Type B pancreatic cell (in vitro differentiated cells): ENCODE data around the gene ZNF490. TPM values are rescaled to one million over a fixed set of nuclear protein-coding genes. Genes with fewer than 3 reads are reported as not detected.
"Not testable (repeated sequence)": the region's sequence is repeated elsewhere in the genome, so short reads cannot be mapped to it uniquely, and the experiment has no call there.

Experiments
- DNase-seq: peaks from one replicate; pipeline ENCODE4 v3.0.0; 2021; ENCODE audit warnings: mixed read lengths; ENCODE audit not compliant: unreplicated experiment; ENCODE audit errors: extremely low spot score
- H3K27ac Mint-ChIP-seq: 2 replicates; pipeline ENCODE4 v1.8.0; 2021; ENCODE audit warnings: mild to moderate bottlenecking, mixed read lengths
- H3K27me3 Mint-ChIP-seq: 2 replicates; pipeline ENCODE4 v1.8.0; 2021; ENCODE audit warnings: mixed read lengths
- H3K36me3 Mint-ChIP-seq: 2 replicates; pipeline ENCODE4 v1.8.0; 2021; ENCODE audit warnings: mixed read lengths
- H3K4me1 Mint-ChIP-seq: one replicate; pipeline ENCODE4 v1.8.0; 2021; ENCODE audit warnings: mixed read lengths; ENCODE audit not compliant: unreplicated experiment
- H3K4me3 Mint-ChIP-seq: 2 replicates; pipeline ENCODE4 v1.8.0; 2021; ENCODE audit warnings: mild to moderate bottlenecking, mixed read lengths
- H3K9me3 Mint-ChIP-seq: 2 replicates; pipeline ENCODE4 v1.8.0; 2021; ENCODE audit warnings: mixed read lengths
- total RNA-seq: library from RNA; stranded (reverse); gene quantifications from 2 replicates; pipeline ENCODE4 v1.2.1, GENCODE V29; 2021; ENCODE audit warnings: low replicate concordance
- TF ChIP-seq, protein P1 (sequence below): fragments of 200-600 bp; sonication (generic); conservative IDR thresholded peaks from 2 replicates; pipeline ENCODE4 v1.5.0; 2021; ENCODE audit warnings: antibody characterized with exemption, mild to moderate bottlenecking

Gene ZNF490
- total RNA-seq, 1 donor from 2014 or later: 11.2 TPM

DNA sequence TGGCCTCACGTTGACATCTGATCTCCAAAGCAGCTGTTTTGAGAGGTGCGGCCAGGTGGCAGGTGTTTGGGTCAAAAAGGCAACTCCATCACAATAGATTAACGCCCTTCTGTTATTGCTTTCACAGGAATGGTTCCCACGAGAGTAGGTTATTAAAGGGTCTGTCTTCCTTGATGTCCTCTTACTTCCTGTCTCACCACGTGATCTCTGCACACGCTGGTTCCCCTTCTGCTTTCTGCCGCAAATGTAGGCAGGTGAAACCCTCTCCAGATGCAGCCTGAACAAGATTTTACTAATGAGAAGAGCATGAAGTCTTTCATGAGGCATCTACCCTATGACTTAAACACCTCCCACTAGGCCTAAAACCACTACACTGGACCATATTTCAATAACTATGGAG, 36.6 kb downstream of the ZNF490 start:
- no peaks in the 10 kb centered on the region for H3K4me1 Mint-ChIP-seq
- peak overlapping the region; percentile 34 for H3K27ac Mint-ChIP-seq
- no peak for DNase-seq
- TF ChIP-seq, protein P1, sequence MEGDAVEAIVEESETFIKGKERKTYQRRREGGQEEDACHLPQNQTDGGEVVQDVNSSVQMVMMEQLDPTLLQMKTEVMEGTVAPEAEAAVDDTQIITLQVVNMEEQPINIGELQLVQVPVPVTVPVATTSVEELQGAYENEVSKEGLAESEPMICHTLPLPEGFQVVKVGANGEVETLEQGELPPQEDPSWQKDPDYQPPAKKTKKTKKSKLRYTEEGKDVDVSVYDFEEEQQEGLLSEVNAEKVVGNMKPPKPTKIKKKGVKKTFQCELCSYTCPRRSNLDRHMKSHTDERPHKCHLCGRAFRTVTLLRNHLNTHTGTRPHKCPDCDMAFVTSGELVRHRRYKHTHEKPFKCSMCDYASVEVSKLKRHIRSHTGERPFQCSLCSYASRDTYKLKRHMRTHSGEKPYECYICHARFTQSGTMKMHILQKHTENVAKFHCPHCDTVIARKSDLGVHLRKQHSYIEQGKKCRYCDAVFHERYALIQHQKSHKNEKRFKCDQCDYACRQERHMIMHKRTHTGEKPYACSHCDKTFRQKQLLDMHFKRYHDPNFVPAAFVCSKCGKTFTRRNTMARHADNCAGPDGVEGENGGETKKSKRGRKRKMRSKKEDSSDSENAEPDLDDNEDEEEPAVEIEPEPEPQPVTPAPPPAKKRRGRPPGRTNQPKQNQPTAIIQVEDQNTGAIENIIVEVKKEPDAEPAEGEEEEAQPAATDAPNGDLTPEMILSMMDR: no peak
- H3K9me3 Mint-ChIP-seq: peaks cover 9% of the 10 kb centered on the region
- no peak overlapping the region for H3K4me3 Mint-ChIP-seq
- H3K36me3 Mint-ChIP-seq: peaks cover 25% of the 10 kb centered on the region
- no peaks in the 10 kb centered on the region for H3K27me3 Mint-ChIP-seq

GRCh38 chr19:12567951-12568350, 42.7 kb downstream of the ZNF490 start:
- Mint-ChIP-seq H3K27me3 (peaks cover 5% of the 10 kb centered on the region), H3K4me3 (no peak overlapping the region), H3K4me1 (peaks cover 5% of the 10 kb centered on the region), H3K27ac (no peak overlapping the region), H3K36me3 (no peaks in the 10 kb centered on the region), H3K9me3 (peaks cover 4% of the 10 kb centered on the region)
- TF ChIP-seq, protein P1: no peak
- DNase-seq: no peak

DNA sequence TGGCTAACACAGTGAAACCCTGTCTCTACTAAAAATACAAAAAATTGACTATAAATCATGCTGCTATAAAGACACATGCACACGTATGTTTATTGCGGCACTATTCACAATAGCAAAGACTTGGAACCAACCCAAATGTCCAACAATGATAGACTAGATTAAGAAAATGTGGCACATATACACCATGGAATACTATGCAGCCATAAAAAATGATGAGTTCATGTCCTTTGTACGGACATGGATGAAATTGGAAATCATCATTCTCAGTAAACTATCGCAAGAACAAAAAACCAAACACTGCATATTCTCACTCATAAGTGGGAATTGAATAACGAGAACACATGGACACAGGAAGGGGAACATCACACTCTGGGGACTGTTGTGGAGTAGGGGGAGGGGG, 44.2 kb downstream of the ZNF490 start:
- H3K4me1 Mint-ChIP-seq, DNase-seq, H3K36me3 Mint-ChIP-seq, H3K4me3 Mint-ChIP-seq, H3K27me3 Mint-ChIP-seq, H3K9me3 Mint-ChIP-seq, H3K27ac Mint-ChIP-seq: not testable (repeated sequence)

DNA sequence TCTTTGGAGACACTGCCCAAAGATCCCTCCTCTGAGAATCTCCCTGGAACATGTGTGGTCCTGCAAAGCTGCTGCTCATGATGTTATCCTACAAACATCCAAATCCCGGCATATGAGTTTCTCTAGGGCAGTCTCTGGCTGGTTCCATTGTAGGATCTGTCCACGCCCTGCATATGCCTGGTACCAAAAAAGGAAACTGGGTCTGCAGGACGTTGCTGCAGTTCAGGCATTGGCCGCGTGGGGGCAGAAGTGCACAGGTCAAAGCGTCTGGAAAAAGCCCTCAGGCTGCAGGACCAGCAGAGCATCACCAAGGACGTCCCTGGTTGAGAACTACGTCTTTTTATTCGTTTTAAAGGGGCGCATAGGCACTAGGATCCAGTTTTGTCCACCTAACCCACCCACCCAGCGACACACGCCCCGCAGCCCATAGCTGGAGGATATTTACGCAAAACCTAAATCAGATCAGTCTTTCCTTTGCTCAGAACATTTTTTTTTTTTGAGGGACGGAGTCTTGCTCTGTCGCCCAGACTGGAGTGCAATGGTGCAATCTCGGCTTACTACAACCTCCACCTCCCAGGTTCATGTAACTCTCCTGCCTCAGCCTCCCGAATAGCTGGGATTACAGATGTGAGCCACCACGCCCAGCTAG, 46.5 kb downstream of the ZNF490 start:
- TF ChIP-seq, protein P1: peak; percentile 95
- Mint-ChIP-seq H3K36me3 (no peaks in the 10 kb centered on the region), H3K27me3 (peaks cover 5% of the 10 kb centered on the region), H3K4me3 (no peak overlapping the region), H3K27ac (peak overlapping the region; percentile 10), H3K9me3 (peaks cover 4% of the 10 kb centered on the region), H3K4me1 (peaks cover 5% of the 10 kb centered on the region)
- peak; percentile 94 for DNase-seq

DNA sequence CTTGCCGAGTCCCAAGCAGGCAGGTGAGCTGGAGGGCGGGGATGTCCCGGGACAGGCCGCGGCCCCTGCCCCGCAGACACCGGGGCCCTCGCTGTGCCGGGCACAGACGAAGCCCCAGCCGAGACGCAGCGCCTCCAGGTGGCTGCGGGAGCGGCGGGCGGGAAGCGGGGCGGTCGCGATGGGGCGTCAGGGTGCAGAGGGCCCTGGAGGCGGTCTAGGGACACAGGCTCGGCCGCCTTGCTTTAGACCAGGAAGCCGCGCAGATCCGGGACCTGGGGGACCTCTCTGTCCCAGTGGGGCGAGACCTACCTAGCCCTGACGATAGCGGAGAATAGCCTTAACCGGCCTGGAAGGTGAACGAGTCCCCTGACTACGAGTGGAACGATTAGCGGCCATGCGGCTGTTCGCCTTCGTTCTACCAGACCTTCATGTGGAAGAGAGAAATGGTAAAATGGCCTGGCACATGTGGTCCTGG, 55.1 kb downstream of the ZNF490 start:
- DNase-seq: no peak
- Mint-ChIP-seq H3K9me3 (no peaks in the 10 kb centered on the region), H3K4me1 (peaks cover 11% of the 10 kb centered on the region), H3K27ac (no peak overlapping the region), H3K36me3 (no peaks in the 10 kb centered on the region), H3K4me3 (no peak overlapping the region), H3K27me3 (peaks cover 7% of the 10 kb centered on the region)
- TF ChIP-seq, protein P1: no peak

DNA sequence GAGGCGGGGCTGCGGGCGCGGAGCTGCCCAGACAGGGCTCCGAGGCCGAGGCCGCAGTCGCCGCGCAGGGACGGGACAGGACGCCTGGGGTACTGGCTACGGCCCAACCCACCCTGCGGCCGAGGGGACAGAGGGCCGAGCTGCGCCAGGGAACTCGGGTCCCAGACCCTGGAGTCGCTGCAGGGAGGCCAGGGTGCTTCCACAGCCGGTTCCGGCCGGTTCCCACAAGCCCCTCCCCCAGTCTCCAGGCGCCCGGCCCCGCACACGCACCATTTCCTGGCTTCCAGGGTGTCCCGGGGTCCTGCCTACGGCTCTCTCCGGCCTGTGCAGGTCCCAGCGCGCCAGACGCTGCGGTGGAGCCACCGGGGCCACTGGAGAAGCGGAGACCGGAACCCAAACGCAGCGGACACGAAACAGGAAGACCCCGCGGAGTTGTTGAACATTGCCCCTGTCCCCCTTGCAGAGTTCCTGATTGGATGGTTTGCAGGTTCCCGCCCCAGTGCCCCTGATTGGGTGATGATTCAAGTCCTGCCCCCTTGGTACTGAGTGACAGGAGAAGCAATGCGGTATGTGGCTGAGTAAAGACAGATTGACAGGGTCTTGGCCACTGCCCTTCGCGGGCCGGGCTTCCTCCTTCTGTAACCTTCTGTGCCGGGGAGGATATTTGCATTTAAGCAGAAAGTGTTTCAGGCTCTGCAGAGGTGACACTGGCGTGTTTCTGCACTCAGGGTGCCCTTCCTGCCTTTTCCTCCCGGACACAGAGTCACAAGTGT, 59.4 kb downstream of the ZNF490 start, which contains the start of gene ZNF564:
ZNF564 (minus strand) TSS at position 423 of the 773 bp plus-strand sequence; CDS start at position 273, 150 bp downstream.
- peak within 1 kb of the TSS; percentile 97 for H3K27ac Mint-ChIP-seq
- peak; percentile 93 for DNase-seq
- H3K4me1 Mint-ChIP-seq: peaks cover 11% of the 10 kb centered on the region
- peak within 1 kb of the TSS; percentile 97 for H3K4me3 Mint-ChIP-seq
- H3K36me3 Mint-ChIP-seq: peaks cover 20% of the 10 kb centered on the region
- peaks cover 4% of the 10 kb centered on the region for H3K27me3 Mint-ChIP-seq
- TF ChIP-seq, protein P1: no peak
- H3K9me3 Mint-ChIP-seq: no peaks in the 10 kb centered on the region
